Ovary (tissue), 9 donors: ENCODE data around the gene DCAF10. TPM values are rescaled to one million over a fixed set of nuclear protein-coding genes. Genes with fewer than 3 reads are reported as not detected.

Experiments
- DNase-seq, 5 donors: peaks; one replicate each; pipeline ENCODE4 v3.0.0-alpha.2; 2019 to 2020
- H3K27ac ChIP-seq, 2 donors: fragments of 200-600 bp; one replicate each; pipeline versions ENCODE4 v1.5.1 to v1.8.0; 2019 to 2022
- H3K27me3 ChIP-seq: fragments of 200-600 bp; one replicate; pipeline ENCODE4 v1.8.0; 2022
- H3K36me3 ChIP-seq: fragments of 200-600 bp; sonication (generic); one replicate; pipeline ENCODE4 v1.5.1; 2019
- H3K4me1 ChIP-seq: one replicate; pipeline ENCODE4 v1.8.1; 2013; ENCODE audit warnings: mild to moderate bottlenecking, moderate library complexity; ENCODE audit not compliant: insufficient read depth
- H3K4me3 ChIP-seq: fragments of 200-600 bp; sonication (generic); one replicate; pipeline ENCODE4 v1.5.1; 2017
- H3K9me3 ChIP-seq, 2 donors: fragments of 200-600 bp in 1 of 2; sonication (generic) in 1 of 2; one replicate each; pipeline versions ENCODE4 v1.5.1 to v1.8.1; 2013 to 2019; ENCODE audit warnings: mild to moderate bottlenecking in 1 of 2, moderate library complexity in 1 of 2
- CTCF ChIP-seq, 3 donors: fragments of 450-650 bp in 2 of 3; fragments of 200-600 bp in 1 of 3; IDR thresholded peaks; one replicate each; pipeline versions ENCODE4 v1.5.1 to v1.8.0; 2016 to 2022; ENCODE audit warnings: antibody characterized with exemption in 3 of 3, mild to moderate bottlenecking in 1 of 3
- EP300 ChIP-seq: sonication (generic); formaldehyde crosslinking; IDR thresholded peaks from one replicate; pipeline ENCODE4 v1.6.1; 2017; ENCODE audit warnings: antibody characterized with exemption
- POLR2A ChIP-seq: fragments of 450-650 bp; IDR thresholded peaks from one replicate; pipeline ENCODE4 v1.6.1; 2017; ENCODE audit warnings: antibody characterized with exemption, mild to moderate bottlenecking, moderate library complexity
- WGBS, 3 donors: extraction: QIAGEN DNeasy Blood & Tissue Kit in 1 of 3; methylation state at CpG; one replicate each; pipeline versions ENCODE4 v1.1.5 to v1.1.7; 2013 to 2017; 5-methylcytosine and 5-hydroxymethylcytosine counted together
- intact Hi-C, 4 donors: fragments of 100-400 bp; cut with DNase I; formaldehyde crosslinking; loops; one replicate each; pipeline versions ENCODE4 v1.11.0 to v1.15.1; 2022 to 2023
- polyA plus RNA-seq, 2 donors: library from polyadenylated mRNA; stranded (reverse); fragments of 200-250 nt in 1 of 2; fragments of 350-450 nt in 1 of 2; fragmentation: Illumina TruSeq in 1 of 2; extraction: RNeasy Lipid Tissue Mini Kit (QIAGEN cat#74804) in 1 of 2; gene quantifications; one replicate each; pipeline ENCODE4 v1.2.3, GENCODE V29; 2013 to 2014
- total RNA-seq, 7 donors: library from RNA; depleted of rRNA in 2 of 7; stranded (reverse); fragments of >200 nt in 2 of 7; fragmentation: NEBNext Ultra II Directional in 3 of 7; extraction: Animal tissue kit (Norgen Biotek cat#: 25700) in 3 of 7; gene quantifications; one replicate each; pipeline versions ENCODE4 v1.1.0 to v1.2.4, GENCODE V29; 2016 to 2023
- donor health status: DM: no; HTN: no; CAD: no; lungs with moderate emphysema.
- donor health status: DM: no; HTN: no; CAD: no.
- donor health status: Bipolar disorder and iron deficiency.
- donor health status: DM: yes; HTN: yes; CAD: no.
- donor health status: DM: no; HTN: no; CAD: no.
- donor health status: DM: yes; HTN: yes; CAD: no.

Gene DCAF10
- total and polyA plus RNA-seq, 9 donors: 9.0 to 39.8 (median 25.9) TPM

- WGBS, 3 donors: 77 to 94% (median 90%) methylated on average over 5 of the region's 5 CpGs
- DNase-seq: no peak
- Histone ChIP-seq H3K27me3 (no peaks in the 10 kb centered on the region), H3K4me1 (no peaks in the 10 kb centered on the region), H3K36me3 (no peaks in the 10 kb centered on the region), H3K4me3 (no peak overlapping the region), H3K27ac (no peak overlapping the region), H3K9me3 (no peaks in the 10 kb centered on the region)
- no peak for TF ChIP-seq CTCF (IDR thresholded peaks at IDR 0.05)
- no peak for TF ChIP-seq EP300
- no peak for TF ChIP-seq POLR2A
- intact Hi-C loops: no loop called here
Measured at GRCh38 chr9:37769306-37769705, 31.3 kb upstream of the DCAF10 start.

GRCh38 chr9:37769995-37770394, 30.6 kb upstream of the DCAF10 start:
- no peak overlapping the region for H3K4me3 ChIP-seq
- H3K9me3 ChIP-seq: no peaks in the 10 kb centered on the region
- WGBS, 3 donors: 73 to 87% (median 81%) methylated on average over 3 of the region's 3 CpGs
- TF ChIP-seq EP300 (no peak), POLR2A (no peak), CTCF (IDR thresholded peaks at IDR 0.05) (no peak)
- no peak overlapping the region for H3K27ac ChIP-seq
- H3K4me1 ChIP-seq: no peaks in the 10 kb centered on the region
- no peak for DNase-seq
- no peaks in the 10 kb centered on the region for H3K27me3 ChIP-seq
- H3K36me3 ChIP-seq: no peaks in the 10 kb centered on the region
- intact Hi-C loops: no loop called here

GRCh38 chr9:37775216-37775919, 25.2 kb upstream of the DCAF10 start:
- intact Hi-C loops: no loop called here

GRCh38 chr9:37776328-37776727, 24.3 kb upstream of the DCAF10 start:
- no peak for TF ChIP-seq EP300
- H3K36me3 ChIP-seq: no peaks in the 10 kb centered on the region
- H3K9me3 ChIP-seq: no peaks in the 10 kb centered on the region
- DNase-seq: no peak
- no peaks in the 10 kb centered on the region for H3K4me1 ChIP-seq
- intact Hi-C loops: no loop called here
- H3K4me3 ChIP-seq: no peak overlapping the region
- WGBS, 3 donors: 82 to 86% (median 85%) methylated on average over 5 of the region's 5 CpGs
- no peak overlapping the region for H3K27ac ChIP-seq
- H3K27me3 ChIP-seq: no peaks in the 10 kb centered on the region

More at GRCh38 chr9:37775216-37775919, 25.2 kb upstream of the DCAF10 start:
- Histone ChIP-seq H3K4me1 (no peaks in the 10 kb centered on the region), H3K27me3 (no peaks in the 10 kb centered on the region), H3K36me3 (no peaks in the 10 kb centered on the region), H3K4me3 (no peak overlapping the region), H3K9me3 (no peaks in the 10 kb centered on the region), H3K27ac (no peak overlapping the region)
- 92 to 96% (median 96%) methylated on average over 1 of the region's 1 CpG for WGBS, 3 donors
- TF ChIP-seq POLR2A: no peak
- no peak for TF ChIP-seq EP300
- TF ChIP-seq CTCF (IDR thresholded peaks at IDR 0.05): no peak
- no peak for DNase-seq

- no peaks in the 10 kb centered on the region for H3K27me3 ChIP-seq
- H3K36me3 ChIP-seq: no peaks in the 10 kb centered on the region
- TF ChIP-seq CTCF (IDR thresholded peaks at IDR 0.05) (no peak), POLR2A (no peak), EP300 (no peak)
- no peak overlapping the region for H3K4me3 ChIP-seq
- intact Hi-C loops: no loop called here
- no peak for DNase-seq
- no peaks in the 10 kb centered on the region for H3K4me1 ChIP-seq
- 56 to 61% (median 60%) methylated on average over 2 of the region's 2 CpGs for WGBS, 3 donors
- no peak overlapping the region for H3K27ac ChIP-seq
- H3K9me3 ChIP-seq: no peaks in the 10 kb centered on the region
Measured at GRCh38 chr9:37778534-37778933, 22.1 kb upstream of the DCAF10 start.
